ENCODE measurements around the gene CCNG2.

The CCNG2 gene

GRCh38 chr4:77203380-77204197 lies 46.6 kb downstream of the CCNG2 start:
- peak; percentile 68 for DNase-seq (ENCODE audit: low read depth)

DNA sequence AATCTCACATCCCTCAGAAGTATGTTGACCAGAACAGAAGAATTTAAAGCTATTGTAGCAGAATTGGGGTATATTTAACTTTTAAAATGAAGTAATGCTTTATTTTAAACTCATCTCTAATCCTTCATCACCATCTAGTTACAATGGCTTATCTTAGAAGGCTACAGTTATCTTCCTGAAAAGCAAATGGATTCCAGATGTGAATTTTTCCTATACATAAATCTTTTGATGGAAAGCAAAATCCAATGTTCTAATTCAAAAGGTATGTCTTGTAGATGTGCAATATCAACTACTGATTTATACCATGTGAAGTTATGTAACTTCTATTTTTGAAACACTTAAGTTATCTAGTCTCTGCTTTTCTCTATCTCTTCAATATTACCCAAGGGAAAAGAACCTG lies 47.6 kb downstream of the CCNG2 start:
- DNase-seq (ENCODE audit: low read depth), result no peak

DNA sequence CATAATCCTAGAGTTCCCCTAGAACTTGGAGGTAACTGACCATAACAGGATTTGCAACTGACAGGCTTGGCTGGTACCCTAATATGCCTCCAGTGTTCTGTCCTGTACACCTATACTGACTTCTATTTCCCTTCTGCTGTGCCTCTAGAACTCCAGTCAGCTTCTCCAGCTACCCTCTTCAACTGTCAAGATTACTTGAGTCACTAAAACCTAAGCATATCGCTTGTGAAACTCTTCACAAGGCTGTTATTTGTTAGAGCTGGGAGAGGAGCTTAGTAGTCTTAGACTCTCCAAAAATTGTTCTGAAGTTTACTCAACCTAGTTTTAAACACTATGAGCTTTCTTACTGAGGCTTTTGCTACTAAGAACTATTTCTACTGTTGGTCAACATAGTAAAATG lies 52.0 kb downstream of the CCNG2 start:
- DNase-seq (ENCODE audit: low read depth), result no peak

DNA sequence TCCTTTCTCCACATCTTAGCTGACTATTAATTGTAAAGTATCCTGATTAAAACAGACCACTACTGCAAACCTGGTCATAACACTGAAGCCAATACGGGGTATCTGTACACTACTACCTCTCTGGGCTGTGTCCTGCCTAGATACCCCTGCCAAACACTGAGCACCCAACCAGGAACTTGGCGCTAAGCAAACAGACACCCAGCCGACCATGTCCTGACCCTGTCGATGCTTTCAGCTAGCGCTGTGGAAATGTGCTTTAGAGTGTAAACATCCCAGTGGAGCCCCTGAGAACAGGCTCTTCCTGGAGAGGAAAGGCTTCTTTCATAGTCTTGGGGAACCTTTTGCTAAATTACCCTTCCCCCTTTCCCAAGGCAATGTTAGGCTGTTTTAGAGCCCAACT lies 52.9 kb downstream of the CCNG2 start:
- no peak for DNase-seq (ENCODE audit: low read depth)

- no peak for DNase-seq (ENCODE audit: low read depth)
These were observed 58.1 kb downstream of the CCNG2 start for GRCh38 chr4:77215107-77215506.

DNA sequence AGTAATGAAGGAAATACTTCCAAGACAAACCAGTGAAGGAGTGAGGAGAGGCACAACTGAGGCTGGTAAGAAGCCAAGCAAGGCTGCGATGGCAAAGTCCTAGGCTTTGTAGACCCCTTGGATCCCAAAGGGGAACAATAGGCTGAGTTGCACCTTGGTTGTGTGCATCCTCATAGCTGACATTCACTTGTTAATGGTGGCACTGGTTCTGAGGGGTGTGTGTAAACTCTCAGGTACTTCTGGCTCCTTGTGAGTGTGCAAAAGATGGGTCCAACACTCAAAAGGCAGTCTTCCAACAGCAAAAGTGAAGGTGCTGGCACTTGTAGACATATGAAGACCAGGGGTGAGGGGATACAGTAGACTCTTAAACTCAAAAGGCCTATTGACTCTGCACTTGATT lies 60.5 kb downstream of the CCNG2 start:
- DNase-seq (ENCODE audit: low read depth), result no peak

DNA sequence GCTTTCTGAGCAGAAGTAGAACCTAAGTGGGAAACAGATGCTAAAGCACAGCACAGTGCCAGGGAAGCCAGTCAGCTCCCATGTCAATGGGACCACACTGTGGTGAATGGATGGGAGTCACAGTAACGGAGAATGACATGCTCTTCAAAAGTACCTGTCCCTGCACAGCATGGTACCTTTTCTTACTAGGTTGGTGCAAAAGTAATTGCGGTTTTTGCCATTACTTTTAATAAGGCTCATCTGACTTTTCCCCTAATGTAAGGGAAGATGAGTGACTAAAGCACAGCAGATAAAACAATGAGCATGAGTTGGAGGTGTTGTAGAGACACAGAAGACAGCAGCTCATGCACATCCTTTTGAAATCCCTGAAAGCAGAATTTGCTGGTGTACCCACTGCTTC lies 62.3 kb downstream of the CCNG2 start:
- DNase-seq (ENCODE audit: low read depth), result no peak

Measured in fibroblast of the conjunctiva (primary cell).